Measurements from ENCODE around the gene GABRG3. TPM values are rescaled to one million over a fixed set of nuclear protein-coding genes. Genes with fewer than 3 reads are reported as not detected.

Gene GABRG3
- total and polyA plus RNA-seq, 9 of the 15 experiments (the other 6 are each of a cell fraction or from before 2014, with no cell fraction given) = 4.0 to 15.1 (median 11.2) TPM

DNA sequence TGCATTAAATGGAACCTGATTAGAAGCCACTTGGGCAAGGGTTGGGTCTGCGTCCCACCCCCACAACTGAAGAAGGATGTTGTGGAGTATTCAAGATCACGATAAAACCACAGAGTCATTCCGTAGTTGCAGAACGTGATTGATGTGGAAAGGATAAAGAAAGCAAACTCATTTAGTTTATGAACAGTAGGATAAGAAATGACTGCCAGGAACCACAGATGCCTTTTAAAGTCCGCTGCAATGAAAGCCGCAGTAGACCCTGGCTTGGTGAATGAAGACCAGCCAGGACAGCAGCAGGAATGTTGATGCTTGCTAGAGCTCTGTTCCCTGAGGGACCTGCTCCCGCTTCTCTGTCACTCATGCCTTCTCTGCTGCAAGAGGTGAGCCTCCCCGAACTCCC is 111.5 kb downstream of the GABRG3 start:
- no peak for ATAC-seq
- H3K27me3 ChIP-seq (ENCODE audit: control insufficient read depth in 2 of 2, insufficient read depth in 2 of 2, low read length in 2 of 2) = no peaks in the 10 kb centered on the region
- H3K4me1 ChIP-seq (replicated peaks in 1 of 2; ENCODE audit: control insufficient read depth in 2 of 2, insufficient read depth in 2 of 2, low read length in 2 of 2) = peaks cover 15 to 27% of the 10 kb centered on the region in 2 experiments
- BruUV-seq (replicated peaks) = no TSS peak
- no peaks in the 10 kb centered on the region for H4K20me1 ChIP-seq (replicated peaks; ENCODE audit: control insufficient read depth, insufficient read depth, low read length)
- ChIA-PET POLR2A (no interaction called here), CTCF (ENCODE audit: low intra/inter-chr PET ratio) (no interaction called here)
- FAIRE-seq = no peak
- intact Hi-C loops (cut with micrococcal nuclease) = no loop called here
- H3K36me3 ChIP-seq (ENCODE audit: control insufficient read depth, insufficient read depth, low read length) = no peaks in the 10 kb centered on the region
- H3K9ac ChIP-seq (ENCODE audit: insufficient read depth in 1 of 2, low read depth in 2 of 2, low read length in 2 of 2) = peak overlapping the region in 1 of 2 experiments; percentile 69; a peak in 1 of 4 replicates
- H2AFZ ChIP-seq (ENCODE audit: low read depth, low read length) = peak overlapping the region; percentile 19; the same call in 1 of the 2 replicates
- no peaks in the 10 kb centered on the region for H3K9me1 ChIP-seq (ENCODE audit: control insufficient read depth, insufficient read depth, low read length)
- 22% methylated on average over 8 of the region's 8 CpGs for WGBS (ENCODE audit: insufficient coverage, low coverage, missing lambda C conversion rate)
- DNase-seq (ENCODE audit: extremely low read depth in 1 of 4, low spot score in 3 of 4) = no peak
- H3K4me3 ChIP-seq = no peak overlapping the region
- H3K79me2 ChIP-seq (ENCODE audit: control insufficient read depth, insufficient read depth, low read length) = no peaks in the 10 kb centered on the region
- no peak overlapping the region for H3K4me2 ChIP-seq (ENCODE audit: insufficient read depth, low read length)
- H3K9me3 ChIP-seq (replicated peaks; ENCODE audit: control insufficient read depth, insufficient read depth, low read depth, low read length) = no peaks in the 10 kb centered on the region
- H3K27ac ChIP-seq (ENCODE audit: extremely low read depth, low read depth, low read length) = no peak overlapping the region
- peak in 1 of 2 experiments; percentile 29; a peak in 1 of 4 replicates for TF ChIP-seq RCOR1 (IDR thresholded peaks at IDR 0.05; ENCODE audit: borderline replicate concordance in 1 of 2, low read depth in 2 of 2, low read length in 2 of 2)
- no peak for TF ChIP-seq MYNN (IDR thresholded peaks at IDR 0.05)
- TF ChIP-seq MYNN (CRISPR knock-in tag; IDR thresholded peaks at IDR 0.05) = no peak
- peak; percentile 17; the same call in 1 of the 2 replicates for TF ChIP-seq NFE2 (IDR thresholded peaks at IDR 0.05; ENCODE audit: low read depth)
- TF ChIP-seq ZNF551 (CRISPR knock-in tag; IDR thresholded peaks at IDR 0.05) = no peak
- 0 out of 2 replicates have a peak, but pooled peaks have one; percentile 19 for TF ChIP-seq MAFG (tag; conservative IDR thresholded peaks at IDR 0.05)
- in situ Hi-C loops (cut with MboI) = no loop called here

- intact Hi-C loops (cut with micrococcal nuclease) = no loop called here
- Histone ChIP-seq H3K9me1 (ENCODE audit: control insufficient read depth, insufficient read depth, low read length) (no peaks in the 10 kb centered on the region), H3K4me1 (replicated peaks in 1 of 2; ENCODE audit: control insufficient read depth in 2 of 2, insufficient read depth in 2 of 2, low read length in 2 of 2) (peaks cover 32 to 34% of the 10 kb centered on the region in 2 experiments), H3K4me3 (no peak overlapping the region), H3K27me3 (ENCODE audit: control insufficient read depth in 2 of 2, insufficient read depth in 2 of 2, low read length in 2 of 2) (no peaks in the 10 kb centered on the region), H3K4me2 (ENCODE audit: insufficient read depth, low read length) (no peak overlapping the region), H4K20me1 (replicated peaks; ENCODE audit: control insufficient read depth, insufficient read depth, low read length) (no peaks in the 10 kb centered on the region), H2AFZ (ENCODE audit: low read depth, low read length) (no peak overlapping the region), H3K9me3 (replicated peaks; ENCODE audit: control insufficient read depth, insufficient read depth, low read depth, low read length) (peaks cover 4% of the 10 kb centered on the region), H3K36me3 (ENCODE audit: control insufficient read depth, insufficient read depth, low read length) (no peaks in the 10 kb centered on the region), H3K79me2 (ENCODE audit: control insufficient read depth, insufficient read depth, low read length) (peaks cover 21% of the 10 kb centered on the region), H3K9ac (ENCODE audit: insufficient read depth in 1 of 2, low read depth in 2 of 2, low read length in 2 of 2) (no peak overlapping the region), H3K27ac (ENCODE audit: extremely low read depth, low read depth, low read length) (no peak overlapping the region)
- in situ Hi-C loops (cut with MboI) = no loop called here
- no TSS peak for BruUV-seq (replicated peaks)
- DNase-seq (ENCODE audit: extremely low read depth in 1 of 4, low spot score in 3 of 4) = no peak
- ChIA-PET CTCF (ENCODE audit: low intra/inter-chr PET ratio) (no interaction called here), POLR2A (interaction anchor here (2.0 kb wide), 1 partner anchor 18 kb away, joined by 6 read pairs; no protein-coding TSS in a partner anchor)
- no peak for FAIRE-seq
- ATAC-seq = no peak
- WGBS (ENCODE audit: insufficient coverage, low coverage, missing lambda C conversion rate) = 45% methylated on average over 3 of the region's 3 CpGs
- no peak for TF ChIP-seq ZNF24 (IDR thresholded peaks at IDR 0.05)
- no peak for TF ChIP-seq HMG20B (CRISPR knock-in tag; IDR thresholded peaks at IDR 0.05)
- TF ChIP-seq ZNF764 (CRISPR knock-in tag; IDR thresholded peaks at IDR 0.05; ENCODE audit: low read depth) = no peak
- no peak for TF ChIP-seq POU5F1 (IDR thresholded peaks at IDR 0.05; ENCODE audit: borderline replicate concordance, low read depth, low read length, partially characterized antibody)
- no peak for TF ChIP-seq RFX7 (CRISPR knock-in tag; IDR thresholded peaks at IDR 0.05)
- no peak for TF ChIP-seq CBFA2T3 (IDR thresholded peaks at IDR 0.05)
- no peak for TF ChIP-seq DEAF1 (CRISPR knock-in tag; IDR thresholded peaks at IDR 0.05)
- TF ChIP-seq KLF1 (tag; IDR thresholded peaks at IDR 0.05) = no peak
- no peak for TF ChIP-seq E2F3 (CRISPR knock-in tag; IDR thresholded peaks at IDR 0.05)
- TF ChIP-seq ZNF354B (CRISPR knock-in tag; IDR thresholded peaks at IDR 0.05) = no peak
- no peak for TF ChIP-seq ARID2 (IDR thresholded peaks at IDR 0.05)
- TF ChIP-seq ARID1B (IDR thresholded peaks at IDR 0.05) = no peak
- TF ChIP-seq ZNF785 (CRISPR knock-in tag; IDR thresholded peaks at IDR 0.05) = no peak
- TF ChIP-seq ZNF140 (CRISPR knock-in tag; IDR thresholded peaks at IDR 0.05) = no peak
Measured at GRCh38 chr15:27084844-27085243, 113.9 kb downstream of the GABRG3 start.

All from K562 (cell line).